ENCODE measurements around the gene ADGRF3.
"Not testable (repeated sequence)": the region's sequence is repeated elsewhere in the genome, so short reads cannot be mapped to it uniquely, and the experiment has no call there.

The ADGRF3 gene

DNA sequence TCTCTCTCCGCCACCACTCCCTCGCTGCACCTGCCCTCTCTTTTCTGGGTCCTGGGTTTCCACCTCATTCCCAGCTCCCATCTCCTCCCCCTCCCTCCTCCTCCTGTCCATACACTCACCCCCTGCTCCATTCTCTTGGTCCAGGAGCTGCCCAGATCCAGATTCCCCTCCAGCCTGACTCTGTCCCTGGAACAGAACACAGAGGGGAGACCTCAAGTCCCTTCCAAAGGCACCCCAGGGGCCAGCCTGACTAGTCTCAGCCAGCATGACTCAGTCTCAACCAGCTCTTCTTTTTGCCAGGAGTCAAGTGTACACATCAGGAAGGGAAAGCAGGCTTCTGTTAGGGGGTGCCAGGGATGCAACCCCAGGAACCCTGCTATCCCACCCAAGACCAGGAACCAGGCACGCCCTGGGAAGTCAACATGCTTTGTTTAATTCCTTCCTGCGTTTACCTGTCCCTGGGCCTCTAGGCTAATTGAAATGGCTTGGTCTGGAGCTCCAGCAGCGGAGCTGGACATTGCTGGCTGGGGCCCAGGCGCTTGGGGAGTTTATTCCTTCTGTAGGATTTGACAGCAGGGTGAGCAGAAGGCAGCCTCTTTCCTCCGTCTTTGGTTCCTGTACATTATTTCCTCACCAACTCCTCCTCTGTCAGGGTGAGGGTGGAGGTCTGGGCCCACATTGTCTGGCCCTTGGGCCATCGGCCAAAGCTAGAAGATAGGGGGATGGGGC, 29.0 kb downstream of the ADGRF3 start:
- DNase-seq, result no peak

DNA sequence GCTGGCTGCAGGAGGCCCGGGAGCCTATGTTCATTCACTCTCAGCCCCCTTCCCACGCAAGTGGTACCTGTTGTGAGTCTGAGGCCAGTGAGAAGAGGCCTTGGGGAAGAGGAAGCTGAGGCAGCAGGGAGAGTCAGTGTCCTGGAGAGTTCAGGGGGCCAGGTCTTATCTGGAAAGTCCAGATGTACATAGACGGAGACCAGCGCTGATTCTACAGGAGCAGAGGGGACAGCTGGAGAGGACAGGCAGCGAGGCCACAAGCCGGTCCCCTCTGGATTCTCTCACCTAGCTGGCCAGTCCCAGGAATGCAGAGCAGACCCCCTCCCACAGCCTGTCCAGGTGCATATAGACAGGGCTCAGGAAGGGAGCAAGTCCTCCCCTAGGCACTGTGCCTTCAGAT, 29.7 kb downstream of the ADGRF3 start:
- no peak for DNase-seq

DNA sequence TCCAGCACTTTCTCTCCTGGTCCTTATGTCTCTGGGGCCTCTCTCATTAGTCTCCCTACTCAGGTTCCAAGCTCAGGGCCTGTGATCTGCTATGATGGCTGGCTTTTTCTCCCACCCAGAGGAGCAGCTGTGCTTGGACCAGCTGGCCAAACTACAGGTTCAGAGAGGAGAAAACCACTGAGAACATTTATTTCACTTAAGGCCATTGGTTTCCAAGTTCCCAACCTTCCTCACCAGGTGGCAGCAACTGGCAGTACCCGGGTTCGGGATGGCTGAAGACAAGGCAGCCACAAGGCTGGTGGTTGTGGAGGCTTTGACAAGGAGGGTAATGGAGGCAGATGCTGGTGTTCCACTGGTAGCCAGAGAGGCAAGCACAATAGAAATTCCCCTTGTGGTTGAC, 30.5 kb downstream of the ADGRF3 start:
- DNase-seq, result no peak

DNA sequence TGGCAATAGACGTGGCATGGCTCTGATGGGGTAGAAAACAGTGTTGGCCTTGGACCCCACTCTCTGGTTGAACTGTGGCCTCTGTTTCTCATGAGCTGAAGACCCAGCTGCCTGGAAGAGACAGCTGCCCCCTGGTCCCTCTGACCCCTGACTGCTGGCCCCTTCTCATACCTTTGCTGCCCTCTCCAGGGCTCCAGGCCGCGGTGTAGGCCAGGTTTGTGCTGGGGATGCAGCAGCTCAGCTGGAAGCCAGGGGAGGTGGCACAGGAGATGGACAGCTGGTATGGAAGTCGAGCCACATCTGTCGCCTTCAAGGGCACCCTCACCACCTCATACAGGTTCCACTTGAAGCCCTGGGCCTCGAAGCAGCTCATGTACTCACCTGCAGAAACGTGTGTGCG, 32.3 kb downstream of the ADGRF3 start:
- no peak for DNase-seq

DNA sequence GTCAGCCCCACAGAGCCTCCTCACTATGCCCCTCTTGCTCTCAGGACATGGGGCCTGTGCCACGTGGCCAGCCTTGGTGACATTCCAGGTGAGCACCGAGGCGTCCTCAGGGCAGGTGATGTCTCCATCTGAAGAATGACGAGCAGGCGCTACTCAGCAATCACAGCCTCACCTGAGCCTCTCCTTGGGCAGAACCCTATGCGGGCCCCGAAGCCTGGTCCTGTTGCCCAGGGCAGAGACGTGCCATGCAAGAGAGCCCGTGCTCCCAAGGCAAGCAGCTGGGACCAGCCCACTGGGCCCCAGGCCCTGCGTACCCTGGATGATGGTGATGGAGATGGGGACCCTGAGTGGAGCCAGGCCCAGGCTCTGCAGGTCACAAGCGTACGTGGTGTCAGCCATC, 33.1 kb downstream of the ADGRF3 start:
- DNase-seq, result no peak

DNA sequence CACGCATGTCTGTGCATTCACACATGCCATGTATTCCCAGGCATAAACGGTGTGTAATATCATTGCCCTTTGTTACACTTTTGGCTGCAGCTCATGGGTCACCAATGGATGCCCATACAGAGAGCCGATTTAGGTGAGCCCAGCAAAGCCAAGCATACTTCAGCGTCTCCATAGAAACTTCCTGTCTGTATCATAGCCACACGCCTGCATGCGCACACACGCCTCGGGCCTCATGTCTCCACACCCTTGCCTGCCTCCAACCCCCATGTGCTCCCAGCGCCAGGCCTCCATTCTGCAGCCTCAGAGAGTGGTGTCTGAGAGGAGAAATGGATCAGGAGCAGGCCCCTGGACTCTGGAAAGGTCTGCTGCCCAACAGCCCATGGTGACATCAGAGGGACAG, 34.1 kb downstream of the ADGRF3 start:
- DNase-seq, result no peak

DNA sequence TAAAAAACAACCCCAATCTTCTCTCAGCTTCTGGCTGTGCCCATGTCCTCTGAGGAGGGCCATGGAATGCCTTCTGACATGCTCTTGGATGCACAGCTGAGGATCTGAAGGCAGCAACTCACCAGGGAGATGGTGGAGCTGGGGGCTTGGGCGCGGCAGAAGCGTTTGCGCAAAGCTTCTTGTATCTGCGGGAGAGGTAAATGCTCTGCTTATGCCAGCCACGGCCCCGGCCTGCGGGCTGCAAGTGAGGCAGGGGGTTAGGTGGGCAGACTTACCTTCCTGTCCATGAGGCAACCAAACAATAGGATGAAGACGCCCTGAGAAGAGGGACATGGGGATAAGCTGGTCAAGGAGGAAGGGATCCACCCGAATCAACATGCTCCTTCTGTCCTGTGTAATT, 36.7 kb downstream of the ADGRF3 start:
- no peak for DNase-seq

DNA sequence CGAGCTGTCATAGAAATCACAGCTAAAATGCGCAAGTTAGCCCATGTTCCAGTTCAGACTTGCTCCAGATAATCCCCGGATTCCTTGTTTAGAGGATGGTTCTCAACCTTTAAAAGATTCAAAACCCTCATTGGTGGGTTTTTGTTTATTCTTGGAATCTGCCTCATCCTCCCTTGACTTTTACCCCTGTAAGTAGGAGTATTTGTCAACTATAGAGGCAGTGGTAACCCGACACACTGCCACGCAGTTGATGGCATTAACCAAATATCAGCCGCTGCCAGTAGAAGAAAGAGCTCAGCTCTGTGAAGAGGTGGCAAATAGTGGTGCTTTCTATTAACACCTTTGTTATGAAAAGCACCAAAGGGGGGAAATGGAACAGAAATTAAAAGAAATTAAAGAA, 41.0 kb downstream of the ADGRF3 start:
- no peak for DNase-seq

DNA sequence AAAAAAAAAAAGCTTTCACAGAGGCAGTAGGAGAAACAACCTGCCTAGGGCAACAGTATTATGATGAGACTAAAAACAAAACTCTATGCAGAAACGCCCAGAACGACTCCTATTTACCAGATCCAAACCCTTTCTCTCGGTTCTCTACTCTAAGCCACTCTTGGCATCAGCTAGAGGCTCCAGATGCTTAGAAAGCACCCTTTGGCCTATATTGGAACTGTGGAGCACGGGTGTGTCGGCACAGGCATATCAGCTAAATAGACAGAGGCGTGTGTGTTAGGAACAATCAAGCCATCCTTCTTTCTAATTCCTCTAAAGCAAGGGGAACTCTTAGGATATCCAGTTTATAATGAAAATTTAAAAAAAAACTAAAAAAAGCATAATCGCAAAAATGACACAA, 41.5 kb downstream of the ADGRF3 start:
- not testable (repeated sequence) for DNase-seq

DNA sequence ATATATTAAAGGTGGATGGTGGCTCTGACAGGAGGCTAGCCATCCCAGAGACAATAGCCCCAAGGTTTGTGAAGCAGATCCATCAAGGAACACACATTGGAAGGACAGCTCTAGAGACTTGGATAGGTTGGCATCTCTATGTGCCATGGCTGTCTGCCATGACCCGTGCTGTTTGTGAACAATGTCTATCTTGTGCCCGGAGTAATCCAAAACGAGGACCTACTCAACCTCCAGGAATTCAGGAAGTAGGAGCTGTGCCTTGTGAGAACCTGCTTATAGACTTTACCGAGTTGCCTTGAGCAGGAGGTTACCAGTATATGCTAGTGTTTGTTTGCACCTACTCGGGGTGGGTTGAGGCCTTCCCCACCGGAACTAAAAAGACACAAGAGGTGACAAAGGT, 43.7 kb downstream of the ADGRF3 start:
- no peak for DNase-seq

DNA sequence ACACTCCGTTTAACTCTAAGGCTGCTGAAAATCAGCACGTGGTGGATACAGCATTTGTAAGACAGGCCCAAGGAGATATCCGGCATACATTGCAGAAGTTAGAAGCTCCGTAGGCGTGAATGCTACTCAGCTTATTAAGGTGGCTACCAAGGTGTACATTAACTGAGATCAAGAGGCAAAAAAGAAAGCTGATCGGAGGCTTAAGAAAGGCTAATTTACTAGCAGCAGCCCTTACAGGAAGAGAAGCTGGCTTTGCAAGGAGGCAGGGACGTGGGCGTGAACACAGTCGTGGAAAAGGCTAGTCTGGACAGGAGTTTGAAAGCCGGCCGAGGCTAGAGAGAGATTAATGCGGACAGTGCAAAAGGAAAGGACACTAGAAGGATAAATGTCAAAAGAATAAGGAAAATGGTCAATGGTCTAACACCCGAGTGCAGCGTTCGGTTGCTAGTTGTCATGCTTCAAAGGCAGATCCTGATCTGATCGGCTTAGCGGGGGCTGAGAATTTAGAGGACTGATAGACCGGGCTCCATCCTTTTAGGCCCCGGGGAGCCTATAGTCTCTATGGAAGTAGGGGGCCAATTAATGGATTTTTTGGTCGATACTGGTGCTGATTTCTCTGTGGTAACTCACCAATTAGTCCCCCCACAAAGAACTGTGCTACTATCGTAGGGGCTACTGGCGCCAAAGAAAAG, 46.2 kb downstream of the ADGRF3 start:
- no peak for DNase-seq

DNA sequence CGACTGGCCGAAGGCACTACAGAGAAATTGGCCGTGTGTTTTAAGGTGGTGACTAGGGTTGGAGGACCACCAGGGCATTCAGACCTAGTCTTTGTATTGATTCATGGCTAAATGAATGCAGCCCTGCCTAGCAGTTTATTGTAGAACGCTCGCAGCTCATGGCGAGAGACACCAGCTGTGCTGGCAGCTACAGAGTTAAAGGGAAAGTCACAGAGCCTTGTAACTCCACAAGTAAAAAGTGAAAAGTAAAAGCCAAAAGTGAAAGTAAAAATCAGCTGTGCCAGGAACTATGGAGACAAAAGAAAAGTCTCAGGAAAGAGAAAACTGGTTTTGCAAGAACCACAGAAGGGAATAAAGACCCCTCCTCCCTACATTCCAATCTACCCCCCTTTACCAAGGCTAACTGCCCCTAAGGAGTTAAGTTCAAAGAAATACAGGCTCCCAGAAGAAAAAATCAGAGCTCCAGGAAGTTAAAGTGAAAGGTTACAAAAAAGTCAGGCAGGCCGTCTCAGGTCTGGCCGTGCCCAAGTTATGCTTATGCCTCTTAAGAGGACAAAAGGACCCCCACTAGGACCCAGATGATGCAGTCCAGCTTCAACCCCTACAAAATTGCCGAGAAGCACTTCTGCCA, 47.0 kb downstream of the ADGRF3 start:
- DNase-seq, result peak; percentile 31

DNA sequence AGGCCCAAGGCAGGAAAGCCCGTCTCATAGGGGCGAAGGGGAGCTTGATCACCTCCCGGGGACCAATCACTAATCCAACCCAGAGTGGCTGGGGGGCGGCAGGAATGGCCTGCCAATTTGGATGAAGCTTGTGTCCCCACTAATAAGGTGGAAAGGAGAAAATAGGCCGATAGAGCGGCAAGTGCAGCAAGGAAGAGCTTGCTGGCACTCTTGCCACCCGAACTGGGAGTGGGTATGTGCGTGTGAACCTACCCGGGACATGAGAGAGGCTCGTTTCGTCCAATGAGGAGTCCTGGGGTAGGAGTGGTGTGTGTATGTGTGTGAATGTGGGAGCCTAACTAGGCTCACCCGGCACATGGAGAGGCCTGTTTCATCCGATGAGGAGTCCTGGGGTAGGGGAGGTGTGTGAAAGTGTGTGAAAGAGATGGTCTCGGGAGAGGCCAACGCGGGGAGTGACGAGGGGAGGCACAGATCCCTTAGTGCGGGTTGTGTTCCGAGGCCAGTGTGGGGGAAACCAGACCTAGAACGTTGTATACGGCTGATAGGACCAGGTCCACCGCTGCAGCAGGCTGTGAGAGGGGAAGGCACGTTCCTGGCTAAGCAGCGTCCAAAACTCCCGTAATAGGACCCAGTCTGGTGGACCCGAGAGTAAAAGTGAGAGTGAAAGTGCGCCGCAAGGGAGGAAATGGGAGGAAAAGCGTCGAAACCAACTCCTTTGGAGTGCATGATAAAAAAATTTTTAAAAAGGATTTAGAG, 47.8 kb downstream of the ADGRF3 start:
- peak; percentile 55 for DNase-seq

DNA sequence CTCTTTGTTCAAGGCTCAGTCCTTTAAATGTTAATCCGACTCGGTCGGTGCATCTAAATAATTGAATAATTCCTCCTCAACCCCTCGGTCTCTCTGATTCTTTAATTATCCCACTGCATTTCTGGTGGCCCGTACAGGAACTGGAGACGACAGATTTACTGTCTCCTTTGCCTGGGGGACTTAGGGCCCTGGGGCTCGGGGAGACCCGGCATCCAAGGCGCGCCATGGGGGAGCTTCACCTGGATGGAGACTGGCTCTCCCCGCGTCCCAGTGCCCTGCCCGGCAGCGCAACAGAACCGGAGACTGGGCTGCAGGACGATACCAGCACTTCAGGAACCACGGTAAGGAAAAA, 48.3 kb downstream of the ADGRF3 start:
- no peak for DNase-seq

DNA sequence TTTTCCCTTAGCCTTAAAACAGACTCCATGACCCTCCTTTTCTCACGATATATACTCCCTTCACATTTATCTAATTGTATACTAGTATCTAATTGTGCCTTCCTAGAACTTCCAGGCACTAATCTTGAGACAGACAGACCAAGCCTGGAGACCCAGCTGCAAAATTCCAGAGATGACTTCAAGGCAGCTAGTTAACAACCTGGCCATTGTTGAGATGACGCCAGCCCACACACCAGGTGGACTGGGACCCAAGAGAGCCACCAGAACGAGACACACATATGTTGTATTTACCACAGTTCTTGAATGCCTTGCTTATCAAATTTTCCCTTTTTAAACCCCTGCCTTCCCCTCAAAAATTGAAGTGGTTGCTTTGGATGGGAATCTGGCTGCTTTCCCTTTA, 49.5 kb downstream of the ADGRF3 start:
- no peak for DNase-seq

DNA sequence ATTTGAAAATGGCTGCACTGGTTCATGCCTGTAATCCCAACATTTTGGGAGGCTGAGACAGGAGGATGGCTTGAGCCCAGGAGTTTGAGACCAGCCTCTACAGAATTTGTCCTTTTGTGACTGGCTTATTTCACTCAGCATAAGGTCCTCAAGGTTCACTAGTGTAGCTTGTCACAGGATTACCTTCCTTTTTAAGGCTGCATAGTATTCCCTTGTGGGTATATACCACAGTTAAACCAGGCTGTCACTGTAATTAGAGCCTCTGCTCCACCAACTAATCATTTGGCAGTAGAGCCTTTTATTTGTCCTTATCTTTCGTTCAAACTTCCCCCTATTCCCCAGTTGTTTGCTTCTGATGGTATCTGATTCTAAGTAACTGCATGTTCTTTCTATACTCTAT, 51.1 kb downstream of the ADGRF3 start:
- no peak for DNase-seq

DNA sequence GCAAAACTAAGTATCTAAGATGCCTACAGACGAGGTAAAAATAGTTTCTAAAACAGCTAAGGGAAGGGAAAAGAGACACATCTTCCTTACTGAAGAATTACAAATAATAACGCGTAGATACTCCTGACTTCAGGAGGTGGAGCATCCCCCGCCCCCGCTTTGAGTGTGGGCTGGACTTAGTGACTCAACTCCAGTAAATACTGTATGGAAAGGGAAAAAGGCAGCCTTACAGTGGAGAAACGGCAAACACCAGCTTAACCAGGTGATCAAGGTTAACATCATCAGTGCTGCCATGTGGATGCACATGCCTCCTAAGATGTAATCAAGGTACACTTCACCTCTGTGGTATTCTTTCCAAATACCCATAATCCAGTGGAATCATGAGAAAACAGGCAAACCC, 53.9 kb downstream of the ADGRF3 start:
- DNase-seq, result no peak

DNA sequence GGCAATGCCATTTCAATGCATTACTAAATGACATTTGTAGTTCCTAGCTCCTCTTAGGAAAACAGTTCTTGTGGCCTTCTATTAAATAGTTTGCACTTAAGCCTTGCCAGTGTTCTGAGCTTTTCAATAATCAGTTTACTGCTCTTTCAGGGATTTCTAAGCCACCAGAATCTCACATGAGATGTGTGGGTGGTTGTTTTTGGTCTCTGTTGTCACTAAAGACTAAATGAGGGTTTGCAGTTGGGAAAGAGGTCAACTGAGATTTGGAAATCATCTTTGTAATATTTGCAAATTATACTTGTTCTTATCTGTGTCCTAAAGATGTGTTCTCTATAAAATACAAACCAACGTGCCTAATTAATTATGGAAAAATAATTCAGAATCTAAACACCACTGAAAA, 56.6 kb downstream of the ADGRF3 start:
- DNase-seq, result no peak

DNA sequence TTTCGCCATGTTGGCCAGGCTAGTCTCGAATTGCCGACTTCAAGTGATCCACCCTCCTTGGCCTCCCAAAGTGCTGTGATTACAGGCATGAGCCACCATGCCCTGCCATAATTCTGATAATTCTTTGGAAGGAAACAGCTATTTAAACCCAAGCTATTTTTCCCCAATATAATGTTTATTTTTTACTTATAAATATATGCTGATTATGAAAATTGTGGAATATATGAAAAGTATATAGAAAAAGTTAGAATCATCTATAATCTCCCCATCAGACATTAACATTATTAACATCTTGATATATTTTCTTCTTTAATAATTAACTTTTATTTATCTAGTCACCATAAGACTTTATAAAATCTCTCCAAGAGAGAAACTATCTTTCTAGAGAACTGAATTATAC, 60.7 kb downstream of the ADGRF3 start:
- no peak for DNase-seq

DNA sequence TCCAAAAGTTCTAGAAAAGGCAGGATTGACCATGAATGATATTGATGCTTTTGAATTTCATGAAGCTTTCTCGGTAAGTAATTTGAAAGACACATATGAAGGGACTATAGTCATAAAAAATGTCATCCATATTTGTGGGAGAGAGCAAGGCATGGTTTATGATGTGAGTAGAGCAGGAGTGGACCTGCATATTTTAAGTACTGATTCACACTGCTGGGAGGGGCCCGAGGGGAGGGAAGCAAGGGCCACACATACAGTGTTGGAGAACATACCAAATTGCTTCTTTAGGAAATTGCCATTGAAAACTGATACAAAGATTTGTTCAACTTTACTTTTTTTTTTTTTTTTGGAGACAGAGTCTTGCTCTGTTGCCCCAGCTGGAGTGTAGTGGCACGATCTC, 62.5 kb downstream of the ADGRF3 start:
- no peak for DNase-seq

DNA sequence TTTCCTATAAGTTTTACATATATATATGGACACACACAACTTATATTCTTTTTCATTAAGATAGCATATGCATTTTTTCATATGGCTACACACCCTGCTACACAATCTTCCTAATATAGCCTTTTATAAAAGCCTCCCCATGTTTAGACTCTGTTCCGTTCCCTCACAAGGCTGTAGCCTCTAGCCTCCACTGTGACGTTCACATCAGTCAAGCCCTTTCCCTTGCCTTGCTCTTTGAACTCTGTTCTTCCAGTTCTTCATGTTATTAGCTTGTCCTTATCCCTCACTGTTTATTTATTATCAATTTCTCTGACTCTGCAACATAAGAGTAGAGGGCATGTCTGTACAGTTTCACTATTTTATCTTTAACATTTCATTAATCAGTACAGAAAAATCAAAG, 63.0 kb downstream of the ADGRF3 start:
- DNase-seq, result no peak

DNA sequence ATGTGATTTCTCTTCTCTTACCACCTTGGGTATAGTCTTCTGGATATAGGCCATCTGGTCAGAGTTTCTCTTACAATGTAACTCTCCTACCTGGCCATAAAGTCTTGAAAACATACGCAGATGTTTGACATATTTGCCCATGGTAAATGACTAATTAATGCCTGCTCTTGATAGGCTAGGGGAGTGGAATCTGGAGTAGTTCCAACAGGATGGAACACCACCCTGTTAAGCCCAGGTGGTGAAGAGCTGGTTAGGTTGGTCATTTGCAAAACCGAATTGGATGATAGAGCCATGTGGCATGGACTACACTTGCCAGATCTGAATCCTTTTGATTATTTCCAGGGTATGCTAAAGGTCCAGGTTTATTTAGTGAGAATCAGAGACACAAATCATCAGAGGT, 65.4 kb downstream of the ADGRF3 start:
- DNase-seq, result no peak

DNA sequence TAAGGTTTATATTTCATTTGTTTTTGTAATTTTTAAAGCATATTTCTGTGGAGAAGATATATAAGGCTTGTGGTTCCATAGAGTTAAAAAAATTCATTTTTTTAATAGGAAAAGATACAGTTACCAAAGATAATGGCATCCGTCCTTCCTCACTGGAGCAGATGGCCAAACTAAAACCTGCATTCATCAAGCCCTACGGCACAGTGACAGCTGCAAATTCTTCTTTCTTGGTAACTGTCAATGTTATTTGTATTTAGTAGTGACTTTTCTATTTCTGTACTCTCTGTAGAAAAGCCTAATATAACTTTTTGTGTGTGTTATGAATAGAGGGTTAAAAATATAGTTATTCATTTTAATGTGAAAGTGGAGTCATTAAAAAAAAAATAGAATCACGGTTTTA, 66.7 kb downstream of the ADGRF3 start:
- DNase-seq, result no peak
